KMS-11 (cell line): Measurements from ENCODE around the gene ADAMTS8.

ENCODE experiments used
- H2AFZ ChIP-seq: fragments of 200-600 bp; sonication (generic); 2 replicates; pipeline ENCODE4 v1.6.1; 2016; ENCODE audit warnings: antibody characterized with exemption, mixed run types, low read depth
- H3K27ac ChIP-seq: fragments of 200-600 bp; sonication (generic); 2 replicates; pipeline ENCODE4 v1.6.1; 2016; ENCODE audit warnings: mild to moderate bottlenecking, mixed run types
- H3K27me3 ChIP-seq: fragments of 200-600 bp; sonication (generic); 2 replicates; pipeline ENCODE4 v1.6.1; 2017; ENCODE audit warnings: mild to moderate bottlenecking, low read depth, mixed run types, moderate library complexity; ENCODE audit not compliant: insufficient read depth
- H3K36me3 ChIP-seq: fragments of 200-600 bp; sonication (generic); 2 replicates; pipeline ENCODE4 v1.6.1; 2017; ENCODE audit warnings: mild to moderate bottlenecking, mixed run types; ENCODE audit not compliant: insufficient read depth
- H3K4me1 ChIP-seq: fragments of 200-600 bp; sonication (generic); 2 replicates; pipeline ENCODE4 v1.6.1; 2016; ENCODE audit warnings: mild to moderate bottlenecking, low read depth, mixed run types; ENCODE audit not compliant: poor library complexity, severe bottlenecking
- H3K4me2 ChIP-seq: fragments of 200-600 bp; sonication (generic); 2 replicates; pipeline ENCODE4 v1.7.0; 2016; ENCODE audit warnings: mild to moderate bottlenecking, mixed run types
- H3K4me3 ChIP-seq: fragments of 200-600 bp; sonication (generic); IDR thresholded peaks from 2 replicates; pipeline ENCODE4 v1.6.1; 2017; ENCODE audit warnings: low read depth, low read length, mixed read lengths; ENCODE audit not compliant: insufficient read depth
- H3K79me2 ChIP-seq: fragments of 200-600 bp; sonication (generic); 2 replicates; pipeline ENCODE4 v1.6.1; 2016; ENCODE audit warnings: low read depth, mixed run types; ENCODE audit not compliant: insufficient read depth
- H3K9ac ChIP-seq: fragments of 200-600 bp; sonication (generic); 2 replicates; pipeline ENCODE4 v1.6.1; 2016; ENCODE audit warnings: mild to moderate bottlenecking, mixed run types
- H4K20me1 ChIP-seq: fragments of 200-600 bp; sonication (generic); 2 replicates; pipeline ENCODE4 v1.6.1; 2016; ENCODE audit warnings: mild to moderate bottlenecking, mixed run types; ENCODE audit not compliant: insufficient read depth
- CTCF ChIP-seq: fragments of 200-600 bp; sonication (generic); conservative IDR thresholded peaks from 2 replicates; pipeline ENCODE4 v1.6.1; 2017; ENCODE audit warnings: low read depth, mild to moderate bottlenecking, antibody characterized with exemption, low read length, moderate library complexity, mixed read lengths

The ADAMTS8 gene

GRCh38 chr11:130456286-130456685 lies 27.9 kb upstream of the ADAMTS8 start:
- Histone ChIP-seq H3K36me3 (no peaks in the 10 kb centered on the region), H3K4me3 (no peak overlapping the region), H2AFZ (no peak overlapping the region), H3K4me1 (no peaks in the 10 kb centered on the region), H3K27ac (no peak overlapping the region), H4K20me1 (no peaks in the 10 kb centered on the region), H3K27me3 (no peaks in the 10 kb centered on the region), H3K9ac (no peak overlapping the region), H3K4me2 (no peak overlapping the region), H3K79me2 (no peaks in the 10 kb centered on the region)
- no peak for TF ChIP-seq CTCF

DNA sequence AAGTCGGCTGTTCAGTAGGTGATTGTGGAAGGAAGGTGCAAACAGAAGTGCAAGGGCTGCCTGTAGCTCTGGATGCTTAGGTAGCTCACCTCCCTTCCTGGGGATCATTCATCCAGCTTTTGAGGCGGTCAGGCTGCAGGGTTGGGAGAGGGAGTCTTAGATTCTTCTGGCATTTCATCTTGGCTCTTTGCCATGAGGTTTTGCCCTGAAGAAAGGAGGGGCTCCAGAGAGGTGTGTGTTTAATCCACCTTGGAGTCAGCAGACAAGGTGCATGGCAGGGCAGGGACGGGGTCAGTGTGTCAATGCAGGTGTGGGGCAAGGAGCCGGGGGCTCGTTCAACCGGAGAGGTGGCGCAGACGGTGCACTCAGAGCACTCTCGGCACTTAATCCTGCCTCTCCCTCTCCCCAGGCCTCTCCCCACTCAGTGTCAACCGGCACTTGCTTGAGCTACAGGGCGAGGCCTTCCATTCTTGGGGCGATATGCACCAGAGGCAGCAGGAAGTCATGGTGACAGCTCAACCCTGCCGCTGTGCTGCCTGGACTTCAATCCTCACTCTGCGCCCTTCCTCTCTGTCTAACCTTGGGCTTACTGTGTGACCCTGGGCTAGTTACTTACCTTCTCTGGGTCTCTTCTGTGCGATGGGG lies 27.2 kb upstream of the ADAMTS8 start:
- Histone ChIP-seq H3K79me2 (no peaks in the 10 kb centered on the region), H3K4me2 (no peak overlapping the region), H3K27ac (no peak overlapping the region), H2AFZ (no peak overlapping the region), H3K4me3 (no peak overlapping the region), H3K9ac (no peak overlapping the region), H3K36me3 (no peaks in the 10 kb centered on the region), H4K20me1 (no peaks in the 10 kb centered on the region), H3K27me3 (no peaks in the 10 kb centered on the region), H3K4me1 (no peaks in the 10 kb centered on the region)
- TF ChIP-seq CTCF: no peak

DNA sequence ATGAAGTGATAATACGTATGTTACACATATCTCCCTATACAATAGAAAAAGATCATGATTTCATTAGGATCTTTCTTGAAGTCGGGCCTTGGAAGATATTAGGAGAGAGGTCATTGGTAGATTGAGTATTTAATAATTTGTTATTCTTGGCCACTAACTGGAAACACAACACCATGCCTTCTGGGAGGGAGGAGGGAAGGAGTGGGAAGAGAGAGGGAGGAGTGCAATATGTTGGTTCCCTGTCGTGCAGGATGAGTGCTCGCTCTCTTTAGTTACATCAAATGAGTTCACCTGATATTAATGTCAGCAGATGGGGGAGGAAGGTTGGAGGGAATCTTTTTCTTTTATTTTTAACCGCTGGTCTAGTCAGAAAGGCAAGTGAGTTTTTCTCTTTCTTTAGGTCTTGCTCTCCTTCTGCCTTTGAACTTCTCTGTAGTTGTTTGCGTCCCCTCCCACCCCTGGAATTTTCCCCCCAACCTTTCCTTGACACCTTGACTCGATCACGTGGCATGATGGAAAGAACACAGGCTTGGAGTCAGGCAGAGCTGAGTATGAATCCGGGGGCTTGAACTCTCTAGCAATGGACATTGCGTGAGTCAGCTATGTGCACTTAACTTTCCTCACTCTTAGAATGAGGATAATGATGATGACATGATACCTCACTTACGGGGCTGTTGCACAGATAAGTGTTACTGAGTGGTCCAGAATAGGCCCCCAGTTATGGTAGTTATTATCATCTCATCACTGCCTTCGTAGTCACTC lies 26.3 kb upstream of the ADAMTS8 start:
- Histone ChIP-seq H3K4me2 (no peak overlapping the region), H3K79me2 (no peaks in the 10 kb centered on the region)
- TF ChIP-seq CTCF: no peak

DNA sequence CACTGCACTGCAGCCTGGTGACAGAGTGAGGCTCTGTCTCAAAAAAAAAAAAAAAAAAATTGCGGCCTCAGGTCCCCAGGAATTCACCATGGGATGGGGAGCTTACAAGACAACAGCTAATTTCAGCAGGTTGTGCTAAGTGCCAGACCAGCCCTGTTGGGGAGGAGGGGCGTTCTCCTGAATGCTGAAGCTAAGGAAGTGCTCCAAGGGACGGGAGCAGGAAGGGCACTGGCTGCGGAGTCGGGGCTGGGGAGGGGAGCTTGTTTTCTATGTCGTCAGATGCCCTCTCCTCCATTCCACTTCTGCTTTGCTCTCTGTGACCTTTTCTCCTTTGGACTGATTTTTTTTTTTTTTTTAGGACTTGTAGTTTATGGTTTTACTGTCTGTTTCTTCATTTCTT lies 24.5 kb upstream of the ADAMTS8 start:
- H2AFZ ChIP-seq: no peak overlapping the region
- H3K9ac ChIP-seq: no peak overlapping the region
- no peak for TF ChIP-seq CTCF
- no peak overlapping the region for H3K27ac ChIP-seq
- H3K4me1 ChIP-seq: no peaks in the 10 kb centered on the region
- no peak overlapping the region for H3K4me2 ChIP-seq
- no peaks in the 10 kb centered on the region for H3K36me3 ChIP-seq
- H3K79me2 ChIP-seq: no peaks in the 10 kb centered on the region
- no peaks in the 10 kb centered on the region for H3K27me3 ChIP-seq
- no peak overlapping the region for H3K4me3 ChIP-seq
- no peaks in the 10 kb centered on the region for H4K20me1 ChIP-seq

More for the DNA sequence above, 26.3 kb upstream of the ADAMTS8 start:
- Histone ChIP-seq H2AFZ (no peak overlapping the region), H4K20me1 (no peaks in the 10 kb centered on the region), H3K4me3 (no peak overlapping the region), H3K27ac (no peak overlapping the region), H3K4me1 (no peaks in the 10 kb centered on the region), H3K27me3 (no peaks in the 10 kb centered on the region), H3K36me3 (no peaks in the 10 kb centered on the region), H3K9ac (no peak overlapping the region)
